Endodermal cell (in vitro differentiated cells): ENCODE measurements around the gene SYNE1. TPM values are rescaled to one million over a fixed set of nuclear protein-coding genes. Genes with fewer than 3 reads are reported as not detected.

Source experiments
- DNase-seq: peaks from one replicate; pipeline ENCODE4 v3.0.0-alpha.2; 2017
- H3K27ac ChIP-seq: 2 replicates; pipeline ENCODE4 v1.5.1; 2013; ENCODE audit warnings: mild to moderate bottlenecking, low read depth, low read length, moderate library complexity
- H3K27me3 ChIP-seq: 2 replicates; pipeline ENCODE4 v1.6.1; 2013; ENCODE audit warnings: mild to moderate bottlenecking, low read length, moderate library complexity; ENCODE audit not compliant: insufficient read depth, control insufficient read depth, poor library complexity, severe bottlenecking
- H3K36me3 ChIP-seq: 2 replicates; pipeline ENCODE4 v1.7.0; 2013; ENCODE audit warnings: mild to moderate bottlenecking, low read length, moderate library complexity; ENCODE audit not compliant: control insufficient read depth, insufficient read depth
- H3K4me1 ChIP-seq: one replicate; pipeline ENCODE4 v1.7.0; 2013; ENCODE audit warnings: low read length; ENCODE audit not compliant: control insufficient read depth, insufficient read depth
- H3K4me3 ChIP-seq: 2 replicates; pipeline ENCODE4 v1.5.1; 2013; ENCODE audit warnings: mild to moderate bottlenecking, low read length, moderate library complexity
- H3K9ac ChIP-seq: 2 replicates; pipeline ENCODE4 v1.6.1; 2013; ENCODE audit warnings: mild to moderate bottlenecking, low read length, moderate library complexity; ENCODE audit not compliant: poor library complexity, severe bottlenecking; ENCODE audit errors: extremely low read depth
- H3K9me3 ChIP-seq: 2 replicates; pipeline ENCODE4 v1.6.1; 2013; ENCODE audit warnings: mild to moderate bottlenecking, low read length, moderate library complexity; ENCODE audit not compliant: control insufficient read depth
- H3K27ac Mint-ChIP-seq: 2 replicates; pipeline ENCODE4 v1.8.0; 2020; ENCODE audit warnings: mixed read lengths
- H3K27me3 Mint-ChIP-seq: 2 replicates; pipeline ENCODE4 v1.8.0; 2021; ENCODE audit warnings: mild to moderate bottlenecking, mixed read lengths; ENCODE audit not compliant: insufficient read depth
- H3K36me3 Mint-ChIP-seq: 2 replicates; pipeline ENCODE4 v1.8.0; 2020; ENCODE audit warnings: low read depth, mixed read lengths
- H3K4me1 Mint-ChIP-seq: 2 replicates; pipeline ENCODE4 v1.8.0; 2020; ENCODE audit warnings: mixed read lengths
- H3K4me3 Mint-ChIP-seq: 2 replicates; pipeline ENCODE4 v1.8.0; 2020; ENCODE audit warnings: mild to moderate bottlenecking, moderate library complexity, mixed read lengths
- H3K9me3 Mint-ChIP-seq: 2 replicates; pipeline ENCODE4 v1.8.0; 2020; ENCODE audit warnings: mild to moderate bottlenecking, mixed read lengths
- WGBS, 2 experiments: methylation state at CpG; one replicate each; pipeline versions ENCODE4 v1.1.5 to v1.1.7; 2013; ENCODE audit warnings: missing lambda C conversion rate in 2 of 2, mixed read lengths in 1 of 2; ENCODE audit not compliant: insufficient coverage in 1 of 2, insufficient read length in 1 of 2; 5-methylcytosine and 5-hydroxymethylcytosine counted together
- total RNA-seq, 2 donors: library from RNA; stranded (reverse); fragmentation: NEBNext Ultra II Directional in 1 of 2; extraction: Animal tissue kit (Norgen Biotek cat#: 25700) in 1 of 2; gene quantifications; 2 replicates in 1 of 2; 3 replicates in 1 of 2; pipeline ENCODE4 v1.2.1, GENCODE V29; 2021
- TF ChIP-seq, protein P1 (sequence below): fragments of 200-600 bp; sonication (generic); conservative IDR thresholded peaks from 2 replicates; pipeline ENCODE4 v1.5.0; 2021; ENCODE audit warnings: antibody characterized with exemption, mild to moderate bottlenecking

SYNE1 gene
- total RNA-seq, 2 donors from 2014 or later = 7.9 to 9.5 TPM

DNA sequence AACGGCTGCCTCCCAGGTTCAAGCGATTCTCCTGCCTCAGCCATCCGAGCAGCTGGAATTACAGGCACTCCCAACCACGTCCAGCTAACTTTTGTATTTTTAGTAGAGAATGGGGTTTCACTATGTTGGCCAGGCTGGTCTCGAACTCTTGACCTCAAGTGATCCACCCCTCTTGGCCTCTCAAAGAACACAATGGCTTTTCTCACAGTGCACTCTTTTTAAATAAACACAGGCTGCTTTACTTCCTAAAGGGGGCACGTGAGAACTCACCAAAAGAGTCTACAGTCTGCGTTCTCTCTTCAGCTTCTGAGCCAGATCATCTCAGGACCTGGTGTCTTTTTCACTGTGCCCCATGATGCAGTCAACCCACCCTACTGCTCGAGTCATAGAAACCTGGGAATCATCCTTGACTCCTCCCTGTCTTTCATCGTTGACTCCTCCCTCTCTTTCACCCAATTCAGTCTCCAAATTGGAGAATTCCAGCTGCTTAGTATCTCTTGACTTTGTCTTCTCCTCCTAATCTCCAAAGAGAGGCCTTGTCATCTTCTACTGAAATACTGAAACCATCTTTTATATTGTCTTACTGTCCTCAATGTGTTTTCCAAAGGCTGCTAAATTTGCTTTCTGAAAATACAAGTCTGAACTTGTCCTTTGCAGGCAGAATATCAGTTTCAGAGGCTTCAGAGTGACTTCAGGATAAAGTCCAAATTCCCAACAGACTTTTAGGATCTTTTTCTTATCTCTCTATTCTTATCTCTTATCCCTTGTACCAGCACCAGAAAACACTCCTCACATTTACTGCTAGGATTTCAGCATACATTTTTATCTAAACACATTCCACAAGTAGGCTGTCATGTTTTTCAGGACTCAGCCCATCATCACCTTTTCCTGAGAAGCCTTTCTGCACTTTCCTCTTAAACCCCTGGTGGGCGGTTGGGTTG lies 323.4 kb downstream of the SYNE1 start:
- H3K36me3 ChIP-seq = no peaks in the 10 kb centered on the region
- no peaks in the 10 kb centered on the region for H3K9me3 ChIP-seq
- peak overlapping the region; percentile 16 for H3K4me3 ChIP-seq
- H3K9me3 Mint-ChIP-seq = no peaks in the 10 kb centered on the region
- no peaks in the 10 kb centered on the region for H3K27me3 ChIP-seq
- no peaks in the 10 kb centered on the region for H3K27me3 Mint-ChIP-seq
- peak overlapping the region; percentile 89 for H3K27ac Mint-ChIP-seq
- peak; percentile 83 for DNase-seq
- peak overlapping the region; percentile 75 for H3K27ac ChIP-seq
- H3K36me3 Mint-ChIP-seq = no peaks in the 10 kb centered on the region
- no peak overlapping the region for H3K4me3 Mint-ChIP-seq
- H3K4me1 ChIP-seq = no peaks in the 10 kb centered on the region
- peak overlapping the region; percentile 46 for H3K9ac ChIP-seq
- TF ChIP-seq, protein P1, sequence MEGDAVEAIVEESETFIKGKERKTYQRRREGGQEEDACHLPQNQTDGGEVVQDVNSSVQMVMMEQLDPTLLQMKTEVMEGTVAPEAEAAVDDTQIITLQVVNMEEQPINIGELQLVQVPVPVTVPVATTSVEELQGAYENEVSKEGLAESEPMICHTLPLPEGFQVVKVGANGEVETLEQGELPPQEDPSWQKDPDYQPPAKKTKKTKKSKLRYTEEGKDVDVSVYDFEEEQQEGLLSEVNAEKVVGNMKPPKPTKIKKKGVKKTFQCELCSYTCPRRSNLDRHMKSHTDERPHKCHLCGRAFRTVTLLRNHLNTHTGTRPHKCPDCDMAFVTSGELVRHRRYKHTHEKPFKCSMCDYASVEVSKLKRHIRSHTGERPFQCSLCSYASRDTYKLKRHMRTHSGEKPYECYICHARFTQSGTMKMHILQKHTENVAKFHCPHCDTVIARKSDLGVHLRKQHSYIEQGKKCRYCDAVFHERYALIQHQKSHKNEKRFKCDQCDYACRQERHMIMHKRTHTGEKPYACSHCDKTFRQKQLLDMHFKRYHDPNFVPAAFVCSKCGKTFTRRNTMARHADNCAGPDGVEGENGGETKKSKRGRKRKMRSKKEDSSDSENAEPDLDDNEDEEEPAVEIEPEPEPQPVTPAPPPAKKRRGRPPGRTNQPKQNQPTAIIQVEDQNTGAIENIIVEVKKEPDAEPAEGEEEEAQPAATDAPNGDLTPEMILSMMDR = peak; percentile 67
- H3K4me1 Mint-ChIP-seq = peaks cover 22% of the 10 kb centered on the region
- 75 to 82% methylated on average over 9 to 10 of the region's 10 CpGs for WGBS, 2 experiments

DNA sequence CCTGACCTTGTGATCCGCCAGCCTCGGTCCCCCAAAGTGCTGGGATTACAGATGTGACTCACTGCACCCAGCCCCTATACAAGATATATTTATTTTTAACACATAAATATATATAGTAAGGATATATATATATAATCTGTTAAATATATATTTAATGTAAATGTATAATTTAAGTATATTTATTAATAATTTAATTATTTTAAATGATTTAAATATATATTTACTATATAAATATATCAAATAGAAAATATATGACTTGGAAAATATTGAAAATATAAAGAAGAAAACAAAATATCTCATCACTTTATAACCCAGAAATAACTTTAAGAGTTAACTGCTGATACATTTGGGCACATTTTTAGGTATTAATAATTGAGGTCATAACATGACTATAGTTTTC lies 324.7 kb downstream of the SYNE1 start:
- no peaks in the 10 kb centered on the region for H3K9me3 ChIP-seq
- H3K36me3 ChIP-seq = peaks cover 5% of the 10 kb centered on the region
- H3K4me3 ChIP-seq = no peak overlapping the region
- no peak overlapping the region for H3K27ac ChIP-seq
- 95% methylated on average over 2 of the region's 2 CpGs; no CpG with 5 or more reads in 1 of the 2 experiments for WGBS, 2 experiments
- Mint-ChIP-seq H3K4me1 (peaks cover 17% of the 10 kb centered on the region), H3K36me3 (peaks cover 3% of the 10 kb centered on the region), H3K4me3 (no peak overlapping the region), H3K9me3 (no peaks in the 10 kb centered on the region), H3K27ac (no peak overlapping the region), H3K27me3 (no peaks in the 10 kb centered on the region)
- H3K4me1 ChIP-seq = no peaks in the 10 kb centered on the region
- DNase-seq = no peak
- H3K27me3 ChIP-seq = no peaks in the 10 kb centered on the region
- TF ChIP-seq, protein P1 = no peak
- H3K9ac ChIP-seq = no peak overlapping the region

DNA sequence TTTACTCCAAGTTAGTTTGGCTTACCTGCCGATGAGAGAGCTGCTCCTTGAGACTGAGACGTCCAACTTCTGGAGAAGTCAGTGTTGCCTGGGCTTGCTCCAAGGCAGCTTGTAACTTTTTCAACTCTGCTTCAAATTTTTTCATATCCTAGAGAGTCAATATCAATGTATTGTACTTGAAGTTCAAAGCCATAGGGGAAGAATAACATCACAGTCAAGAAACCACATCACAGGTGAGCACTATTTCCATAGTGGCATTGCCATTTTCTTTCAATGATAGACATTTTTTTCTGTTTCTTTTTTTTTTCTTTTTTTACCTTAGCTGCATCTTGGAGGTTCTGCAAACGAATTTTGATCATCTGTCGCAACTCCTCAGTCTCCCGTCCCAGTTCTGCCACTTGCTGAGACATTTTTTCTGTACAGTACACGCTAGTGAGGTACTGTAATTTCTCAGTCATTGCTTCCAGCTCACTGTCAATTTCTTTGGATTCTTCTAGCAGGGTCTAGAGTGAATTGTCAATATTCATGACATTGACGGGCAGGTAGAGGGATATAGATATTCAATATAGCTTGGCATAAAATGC lies 326.7 kb downstream of the SYNE1 start:
- no peaks in the 10 kb centered on the region for H3K27me3 Mint-ChIP-seq
- no peak overlapping the region for H3K9ac ChIP-seq
- TF ChIP-seq, protein P1 = no peak
- H3K9me3 ChIP-seq = no peaks in the 10 kb centered on the region
- no peak overlapping the region for H3K27ac ChIP-seq
- H3K27ac Mint-ChIP-seq = no peak overlapping the region
- H3K4me3 Mint-ChIP-seq = no peak overlapping the region
- 94 to 96% methylated on average over 6 to 7 of the region's 7 CpGs for WGBS, 2 experiments
- no peak overlapping the region for H3K4me3 ChIP-seq
- H3K4me1 Mint-ChIP-seq = peaks cover 18% of the 10 kb centered on the region
- no peaks in the 10 kb centered on the region for H3K27me3 ChIP-seq
- peaks cover 5% of the 10 kb centered on the region for H3K36me3 ChIP-seq
- no peaks in the 10 kb centered on the region for H3K9me3 Mint-ChIP-seq
- DNase-seq = no peak
- H3K36me3 Mint-ChIP-seq = peaks cover 3% of the 10 kb centered on the region
- H3K4me1 ChIP-seq = no peaks in the 10 kb centered on the region
